Vagina (tissue), 2 donors: ENCODE measurements around the gene TNFRSF25. TPM values are rescaled to one million over a fixed set of nuclear protein-coding genes. Genes with fewer than 3 reads are reported as not detected.
"Not testable (repeated sequence)": the region's sequence is repeated elsewhere in the genome, so short reads cannot be mapped to it uniquely, and the experiment has no call there.

ENCODE experiments used
- DNase-seq, 2 donors: peaks; one replicate each; pipeline ENCODE4 v3.0.0-alpha.2; 2017; ENCODE audit errors: extremely low spot score in 2 of 2
- H3K27ac ChIP-seq: fragments of 200-600 bp; sonication (generic); one replicate; pipeline ENCODE4 v1.5.1; 2019
- H3K27me3 ChIP-seq: fragments of 200-600 bp; sonication (generic); one replicate; pipeline ENCODE4 v1.5.1; 2019
- H3K36me3 ChIP-seq, 2 donors: fragments of 200-600 bp; sonication (generic); one replicate each; pipeline ENCODE4 v1.5.1; 2017 to 2019
- H3K4me1 ChIP-seq: fragments of 200-600 bp; sonication (generic); one replicate; pipeline ENCODE4 v1.5.1; 2019
- H3K4me3 ChIP-seq, 2 donors: fragments of 200-600 bp; sonication (generic); 1 replicate in 1 of 2; 2 replicates in 1 of 2; pipeline ENCODE4 v1.5.1; 2016 to 2019
- H3K9me3 ChIP-seq: fragments of 200-600 bp; sonication (generic); one replicate; pipeline ENCODE4 v1.5.1; 2019
- CTCF ChIP-seq, 3 experiments: fragments of 450-650 bp in 2 of 3; fragments of 200-600 bp in 1 of 3; sonication (generic) in 1 of 3; IDR thresholded peaks; one replicate each; pipeline ENCODE4 v1.5.1; 2017 to 2019; ENCODE audit warnings: antibody characterized with exemption in 3 of 3, mild to moderate bottlenecking in 2 of 3, moderate library complexity in 2 of 3
- POLR2A ChIP-seq, 2 donors: fragments of 450-650 bp; IDR thresholded peaks; one replicate each; pipeline ENCODE4 v1.6.1; 2017; ENCODE audit warnings: antibody characterized with exemption in 2 of 2, mild to moderate bottlenecking in 2 of 2, moderate library complexity in 2 of 2
- POLR2AphosphoS5 ChIP-seq, 2 donors: sonication (generic); formaldehyde crosslinking; IDR thresholded peaks; one replicate each; pipeline ENCODE4 v1.9.0; 2017; ENCODE audit warnings: antibody characterized with exemption in 2 of 2, mild to moderate bottlenecking in 2 of 2, low read depth in 1 of 2; ENCODE audit not compliant: insufficient read depth in 1 of 2
- intact Hi-C: fragments of 100-400 bp; cut with DNase I; formaldehyde crosslinking; loops from one replicate; pipeline ENCODE4 v1.15.1; 2023
- total RNA-seq: library from RNA; depleted of rRNA; stranded (reverse); fragments of >200 nt; gene quantifications from one replicate; pipeline ENCODE4 v1.2.3, GENCODE V29; 2016

TNFRSF25 gene
- total RNA-seq, 1 donor from 2014 or later: 32.7 TPM

GRCh38 chr1:6447016-6447817, 18.8 kb downstream of the TNFRSF25 start:
- Histone ChIP-seq H3K9me3 (no peaks in the 10 kb centered on the region), H3K27me3 (peaks cover 6% of the 10 kb centered on the region), H3K4me3 (peak overlapping the region in 1 of 2 donors; percentile 7), H3K27ac (no peak overlapping the region), H3K4me1 (peaks cover 18% of the 10 kb centered on the region), H3K36me3 (no peaks in the 10 kb centered on the region)
- no peak for TF ChIP-seq CTCF (IDR thresholded peaks at IDR 0.05)
- no peak for TF ChIP-seq POLR2AphosphoS5 (IDR thresholded peaks at IDR 0.05; ENCODE audit: insufficient read depth in 1 of 2, low read depth in 1 of 2)
- TF ChIP-seq POLR2A (IDR thresholded peaks at IDR 0.05): no peak
- intact Hi-C loops: no loop called here
- no peak for DNase-seq

GRCh38 chr1:6446665-6447015, 19.3 kb downstream of the TNFRSF25 start:
- no peak for DNase-seq
- intact Hi-C loops: no loop called here
- Histone ChIP-seq H3K27ac (no peak overlapping the region), H3K4me1 (peaks cover 18% of the 10 kb centered on the region), H3K36me3 (no peaks in the 10 kb centered on the region), H3K4me3 (no peak overlapping the region), H3K9me3 (no peaks in the 10 kb centered on the region), H3K27me3 (peaks cover 6% of the 10 kb centered on the region)
- no peak for TF ChIP-seq CTCF (IDR thresholded peaks at IDR 0.05)
- no peak for TF ChIP-seq POLR2A (IDR thresholded peaks at IDR 0.05)
- no peak for TF ChIP-seq POLR2AphosphoS5 (IDR thresholded peaks at IDR 0.05; ENCODE audit: insufficient read depth in 1 of 2, low read depth in 1 of 2)

- DNase-seq, intact Hi-C loops, H3K36me3 ChIP-seq, H3K27ac ChIP-seq, H3K9me3 ChIP-seq, H3K4me3 ChIP-seq, H3K27me3 ChIP-seq: not testable (repeated sequence)
- peaks cover 18% of the 10 kb centered on the region for H3K4me1 ChIP-seq
Measured at GRCh38 chr1:6445929-6446328, 20.0 kb downstream of the TNFRSF25 start.

GRCh38 chr1:6445062-6445763, 20.8 kb downstream of the TNFRSF25 start:
- Histone ChIP-seq H3K36me3 (no peaks in the 10 kb centered on the region), H3K27ac (no peak overlapping the region), H3K9me3 (no peaks in the 10 kb centered on the region), H3K4me1 (peaks cover 22% of the 10 kb centered on the region), H3K27me3 (peaks cover 6% of the 10 kb centered on the region), H3K4me3 (no peak overlapping the region)
- DNase-seq: no peak
- TF ChIP-seq POLR2A (IDR thresholded peaks at IDR 0.05): no peak
- no peak for TF ChIP-seq POLR2AphosphoS5 (IDR thresholded peaks at IDR 0.05; ENCODE audit: insufficient read depth in 1 of 2, low read depth in 1 of 2)
- TF ChIP-seq CTCF (IDR thresholded peaks at IDR 0.05): peak in 1 of 3 experiments; percentile 16
- intact Hi-C loops: no loop called here

- Histone ChIP-seq H3K4me1 (peaks cover 27% of the 10 kb centered on the region), H3K9me3 (no peaks in the 10 kb centered on the region), H3K4me3 (no peak overlapping the region), H3K27me3 (no peaks in the 10 kb centered on the region), H3K36me3 (no peaks in the 10 kb centered on the region), H3K27ac (no peak overlapping the region)
- intact Hi-C loops: no loop called here
- DNase-seq: no peak
- TF ChIP-seq POLR2AphosphoS5 (IDR thresholded peaks at IDR 0.05; ENCODE audit: insufficient read depth in 1 of 2, low read depth in 1 of 2) (no peak), POLR2A (IDR thresholded peaks at IDR 0.05) (no peak)
Measured at GRCh38 chr1:6444377-6444776, 21.6 kb downstream of the TNFRSF25 start.
